WI38 (cell line): ENCODE results near the gene DDX51.
A peak's percentile ranks its signal among the peaks of the same experiment; 100 is the strongest.
"Not testable (repeated sequence)": the region's sequence is repeated elsewhere in the genome, so short reads cannot be mapped to it uniquely, and the experiment has no call there.

Experiments used
- H3K4me3 ChIP-seq: 2 replicates; pipeline ENCODE4 v1.5.1; 2011; ENCODE audit warnings: low read depth, mild to moderate bottlenecking, control low read depth, low read length
- TF ChIP-seq, protein P1 (sequence below): IDR thresholded peaks from 2 replicates; pipeline ENCODE4 v1.5.1; 2012; ENCODE audit warnings: low read depth, mild to moderate bottlenecking, control low read depth, low read length

Gene DDX51

DNA sequence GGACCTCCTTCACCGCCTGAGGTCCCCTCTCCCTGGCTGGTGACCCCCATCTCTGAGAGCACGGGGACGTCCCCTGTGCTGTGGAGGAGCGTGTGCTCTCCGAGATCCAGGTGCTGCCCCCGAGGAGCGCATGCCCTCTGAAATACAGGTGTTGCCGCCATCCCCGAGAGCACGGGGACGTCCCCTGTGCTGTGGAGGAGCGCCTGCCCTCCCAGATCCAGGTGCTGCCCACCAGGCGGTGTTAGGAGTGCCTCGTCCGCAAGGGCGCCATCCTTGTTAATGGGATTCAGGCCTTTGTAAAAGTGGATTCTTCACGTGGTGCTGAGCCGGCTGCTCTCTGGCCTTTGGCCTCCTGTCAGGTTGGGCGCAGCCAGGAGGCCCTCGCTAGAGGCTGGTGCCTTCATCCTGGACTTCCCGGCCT is 10.2 kb upstream of the DDX51 start:
- TF ChIP-seq, protein P1, sequence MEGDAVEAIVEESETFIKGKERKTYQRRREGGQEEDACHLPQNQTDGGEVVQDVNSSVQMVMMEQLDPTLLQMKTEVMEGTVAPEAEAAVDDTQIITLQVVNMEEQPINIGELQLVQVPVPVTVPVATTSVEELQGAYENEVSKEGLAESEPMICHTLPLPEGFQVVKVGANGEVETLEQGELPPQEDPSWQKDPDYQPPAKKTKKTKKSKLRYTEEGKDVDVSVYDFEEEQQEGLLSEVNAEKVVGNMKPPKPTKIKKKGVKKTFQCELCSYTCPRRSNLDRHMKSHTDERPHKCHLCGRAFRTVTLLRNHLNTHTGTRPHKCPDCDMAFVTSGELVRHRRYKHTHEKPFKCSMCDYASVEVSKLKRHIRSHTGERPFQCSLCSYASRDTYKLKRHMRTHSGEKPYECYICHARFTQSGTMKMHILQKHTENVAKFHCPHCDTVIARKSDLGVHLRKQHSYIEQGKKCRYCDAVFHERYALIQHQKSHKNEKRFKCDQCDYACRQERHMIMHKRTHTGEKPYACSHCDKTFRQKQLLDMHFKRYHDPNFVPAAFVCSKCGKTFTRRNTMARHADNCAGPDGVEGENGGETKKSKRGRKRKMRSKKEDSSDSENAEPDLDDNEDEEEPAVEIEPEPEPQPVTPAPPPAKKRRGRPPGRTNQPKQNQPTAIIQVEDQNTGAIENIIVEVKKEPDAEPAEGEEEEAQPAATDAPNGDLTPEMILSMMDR, result no peak
- no peak overlapping the region for H3K4me3 ChIP-seq

DNA sequence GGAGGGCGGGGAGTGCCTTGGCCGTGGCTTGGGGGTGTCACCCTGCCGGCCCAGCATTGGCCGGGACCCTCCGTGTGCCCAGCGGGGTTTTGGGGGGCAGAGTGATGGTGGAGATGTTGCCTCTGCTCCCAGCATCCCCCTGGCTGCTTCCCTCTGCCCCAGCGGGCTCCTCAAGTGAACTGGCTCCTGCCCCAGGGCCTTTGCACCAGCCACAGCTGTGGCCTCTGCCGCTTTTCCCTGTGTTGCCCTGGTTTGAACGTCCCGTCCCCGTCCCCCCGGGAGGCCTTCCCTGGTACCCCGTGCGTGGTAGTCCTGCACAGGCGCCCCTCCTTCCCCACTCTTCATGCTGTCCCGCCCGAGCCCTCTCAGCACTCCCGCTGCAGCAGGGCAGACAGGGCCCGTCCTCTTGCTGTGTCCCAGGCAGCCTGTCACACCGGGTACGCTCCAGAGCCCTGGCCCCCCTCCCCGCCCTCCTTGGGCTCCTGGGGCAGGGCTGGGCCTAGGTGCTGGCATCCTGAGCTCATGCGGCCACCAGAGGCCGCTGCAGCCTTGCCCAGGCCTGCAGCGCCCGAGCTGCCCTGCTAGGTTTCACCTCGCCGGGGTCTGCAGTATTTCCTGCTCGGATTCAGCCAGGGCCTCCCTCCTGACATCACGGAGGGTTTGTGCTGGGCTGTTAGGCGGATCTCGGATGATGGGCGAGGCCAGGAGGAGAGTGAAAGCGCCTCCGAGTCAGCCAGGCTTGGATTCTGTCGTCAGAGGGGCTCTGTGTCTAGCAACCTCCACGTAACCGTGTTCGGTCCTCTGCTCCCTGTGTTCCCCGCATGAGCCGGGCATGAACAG is 9.6 kb upstream of the DDX51 start:
- no peak overlapping the region for H3K4me3 ChIP-seq
- TF ChIP-seq, protein P1, result peak; percentile 89

DNA sequence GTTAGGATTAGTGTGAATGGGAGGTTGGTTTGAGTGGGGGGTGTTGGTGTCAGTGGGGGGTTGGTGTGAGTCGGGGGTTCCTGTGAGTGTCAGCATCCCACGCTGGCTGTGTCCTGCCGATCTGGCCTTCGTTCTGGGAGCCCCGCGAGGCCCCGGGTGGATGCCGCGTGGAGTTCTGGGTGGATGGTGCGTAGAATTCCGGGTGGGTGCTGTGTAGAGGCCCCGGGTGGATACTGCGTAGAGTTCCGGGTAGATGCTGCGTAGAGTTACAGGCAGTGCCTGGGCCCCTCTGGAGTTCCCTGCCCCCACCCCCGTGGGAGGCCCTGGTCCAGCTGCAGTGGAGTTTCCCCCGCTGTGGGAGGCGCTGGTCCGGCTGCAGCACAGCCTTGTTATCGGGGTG is 8.8 kb upstream of the DDX51 start:
- no peak overlapping the region for H3K4me3 ChIP-seq
- TF ChIP-seq, protein P1, result no peak

DNA sequence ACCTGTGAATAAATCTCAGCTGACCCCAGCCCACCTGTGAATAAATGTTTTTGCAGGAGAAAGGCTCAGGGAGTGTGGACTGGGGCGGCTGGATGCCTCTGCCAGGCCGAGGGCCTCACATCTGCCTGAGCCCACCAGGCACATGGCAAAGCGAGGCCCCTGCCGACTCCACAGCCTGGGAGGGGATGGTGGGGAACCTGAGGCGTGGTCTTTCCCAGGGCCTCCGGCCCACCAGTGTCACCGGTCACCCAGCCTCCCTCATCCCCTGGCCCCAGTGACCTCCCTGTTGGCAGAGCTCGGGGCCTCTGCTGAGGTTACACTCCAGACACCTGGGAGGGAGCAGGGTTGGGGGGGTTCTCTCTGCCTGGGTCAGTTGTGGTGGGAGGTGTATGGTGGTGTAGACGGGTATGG is 8.3 kb upstream of the DDX51 start:
- TF ChIP-seq, protein P1, result no peak
- no peak overlapping the region for H3K4me3 ChIP-seq

DNA sequence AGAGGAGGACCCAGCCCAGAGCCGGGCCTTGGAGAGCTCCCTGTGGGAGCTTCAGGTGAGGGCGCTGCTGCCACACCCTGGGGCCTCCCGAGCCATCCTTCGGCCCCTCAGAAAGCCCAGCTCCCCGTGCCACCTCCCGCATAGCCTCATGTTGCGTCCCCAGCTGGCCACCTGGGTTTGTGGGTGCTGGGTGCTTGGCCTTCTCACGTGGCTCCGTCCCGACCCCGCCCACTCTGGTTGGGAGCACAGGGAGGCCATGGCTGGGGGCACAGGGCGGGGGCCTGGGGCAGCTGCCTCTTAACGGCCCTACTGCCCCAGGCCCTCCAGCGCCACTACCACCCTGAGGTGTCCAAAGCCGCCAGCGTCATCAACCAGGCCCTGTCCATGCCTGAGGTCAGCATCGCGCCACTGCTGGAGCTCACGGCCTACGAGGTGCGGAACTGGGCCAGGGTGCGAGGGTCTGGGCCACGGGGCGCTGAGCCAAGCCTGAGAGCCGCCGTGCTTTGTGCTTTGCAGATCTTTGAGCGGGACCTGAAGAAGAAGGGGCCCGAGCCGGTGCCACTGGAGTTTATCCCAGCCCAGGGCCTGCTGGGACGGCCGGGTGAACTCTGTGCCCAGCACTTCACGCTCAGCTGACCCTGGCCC is 7.8 kb upstream of the DDX51 start:
- H3K4me3 ChIP-seq, result no peak overlapping the region
- TF ChIP-seq, protein P1, result no peak

DNA sequence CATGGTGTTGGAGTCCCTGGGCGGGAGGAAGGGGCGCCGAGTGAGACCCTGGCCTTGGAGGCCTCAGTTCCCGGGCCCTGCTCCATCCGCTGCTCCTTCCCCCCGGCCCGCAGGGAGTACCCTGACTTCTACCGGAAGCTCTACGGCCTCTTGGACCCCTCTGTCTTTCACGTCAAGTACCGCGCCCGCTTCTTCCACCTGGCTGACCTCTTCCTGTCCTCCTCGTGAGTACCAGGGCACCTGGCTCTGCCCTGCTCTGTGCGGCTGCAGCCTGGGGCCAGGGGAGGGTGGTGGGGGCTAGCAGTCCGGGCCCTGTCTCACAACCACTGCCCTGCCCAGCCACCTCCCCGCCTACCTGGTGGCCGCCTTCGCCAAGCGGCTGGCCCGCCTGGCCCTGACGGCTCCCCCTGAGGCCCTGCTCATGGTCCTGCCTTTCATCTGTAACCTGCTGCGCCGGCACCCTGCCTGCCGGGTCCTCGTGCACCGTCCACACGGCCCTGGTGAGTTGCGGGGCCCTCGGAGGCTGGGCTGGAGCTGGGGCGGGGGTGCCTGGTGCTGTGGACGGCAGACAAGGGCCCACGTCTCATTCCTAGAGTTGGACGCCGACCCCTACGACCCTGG is 7.1 kb upstream of the DDX51 start:
- TF ChIP-seq, protein P1, result no peak
- no peak overlapping the region for H3K4me3 ChIP-seq

DNA sequence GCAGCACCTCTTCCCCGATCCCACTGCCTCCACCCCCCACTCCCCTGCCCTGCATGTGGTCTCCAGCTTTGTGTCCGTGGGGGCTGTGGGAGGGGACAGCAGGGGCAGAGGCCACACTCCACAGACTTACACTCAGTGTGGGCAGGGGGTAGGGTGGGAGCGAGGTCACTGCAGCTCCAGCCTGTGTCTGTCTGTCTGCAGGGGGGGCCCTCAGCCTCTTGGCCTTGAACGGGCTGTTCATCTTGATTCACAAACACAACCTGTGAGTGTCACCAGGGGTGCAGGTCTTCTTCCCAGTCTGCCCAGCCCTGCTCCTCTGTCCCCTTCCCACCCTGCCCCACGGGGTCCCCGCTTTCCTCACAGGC is 6.6 kb upstream of the DDX51 start:
- H3K4me3 ChIP-seq, result no peak overlapping the region
- TF ChIP-seq, protein P1, result no peak

DNA sequence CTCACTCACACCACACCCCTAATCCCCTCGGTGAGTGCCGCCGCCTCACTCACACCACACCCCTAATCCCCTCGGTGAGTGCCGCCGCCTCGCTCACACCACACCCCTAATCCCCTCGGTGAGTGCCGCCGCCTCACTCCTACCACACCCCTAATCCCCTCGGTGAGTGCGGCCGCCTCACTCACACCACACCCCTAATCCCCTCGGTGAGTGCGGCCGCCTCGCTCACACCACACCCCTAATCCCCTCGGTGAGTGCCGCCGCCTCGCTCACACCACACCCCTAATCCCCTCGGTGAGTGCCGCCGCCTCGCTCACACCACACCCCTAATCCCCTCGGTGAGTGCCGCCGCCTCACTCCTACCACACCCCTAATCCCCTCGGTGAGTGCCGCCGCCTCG is 5.4 kb upstream of the DDX51 start:
- H3K4me3 ChIP-seq, result not testable (repeated sequence)
